AG04449 (cell line): Measurements from ENCODE around the gene EVA1A.

Source experiments
- CTCF ChIA-PET: fragments of 350-600 bp; formaldehyde crosslinking; extraction: SDS; loops from one replicate; lab custom pipeline; 2021; ENCODE audit warnings: antibody characterized with exemption; lab: Yijun Ruan, JAX
- POLR2A ChIA-PET: fragments of 400-600, 350-600 bp; formaldehyde crosslinking; extraction: SDS; loops from one replicate; lab custom pipeline; 2020; ENCODE audit warnings: antibody characterized with exemption, inconsistent platforms; lab: Yijun Ruan, JAX
- DNase-seq: peaks from one replicate; pipeline ENCODE4 v3.0.0-alpha.2; 2010; ENCODE audit warnings: low read depth, low spot score
- H3K4me3 ChIP-seq: 2 replicates; pipeline ENCODE4 v1.5.1; 2011; ENCODE audit warnings: low read depth, mild to moderate bottlenecking, control low read depth, low read length
- CTCF ChIP-seq: IDR thresholded peaks from one replicate; pipeline ENCODE4 v1.5.1; 2011; ENCODE audit warnings: mild to moderate bottlenecking, moderate library complexity, low read length, control low read depth, inconsistent platforms; ENCODE audit not compliant: insufficient read depth; ENCODE audit errors: missing control alignments

The EVA1A gene

GRCh38 chr2:75559680-75560021 lies 1.1 kb downstream of the EVA1A start:
- ChIA-PET POLR2A (interaction anchor here (1.1 to 4.0 kb wide), 2 partner anchors 46 to 49 kb away, joined by 7 to 53 read pairs; no protein-coding TSS in a partner anchor), CTCF (interaction anchor here (1.1 to 10.0 kb wide), 7 partner anchors 11 to 93 kb away, joined by 3 to 104 read pairs (median 7); no protein-coding TSS in a partner anchor)
- no peak for DNase-seq
- H3K4me3 ChIP-seq: peak overlapping the region; percentile 83
- TF ChIP-seq CTCF: no peak

GRCh38 chr2:75558786-75559679 lies 1.7 kb downstream of the EVA1A start:
- TF ChIP-seq CTCF: no peak
- no peak for DNase-seq
- ChIA-PET CTCF (interaction anchor here (1.1 to 10.0 kb wide), 5 partner anchors 12 to 93 kb away, joined by 3 to 104 read pairs (median 7); no protein-coding TSS in a partner anchor), POLR2A (interaction anchor here (4.0 kb wide), 1 partner anchor 47 kb away, joined by 53 read pairs; no protein-coding TSS in a partner anchor)
- peak overlapping the region; percentile 83 for H3K4me3 ChIP-seq

GRCh38 chr2:75558136-75558535 lies 2.6 kb downstream of the EVA1A start:
- no peak overlapping the region for H3K4me3 ChIP-seq
- ChIA-PET POLR2A (no interaction called here), CTCF (interaction anchor here (10.0 kb wide), 1 partner anchor 51 kb away, joined by 104 read pairs; no protein-coding TSS in a partner anchor)
- DNase-seq: no peak
- TF ChIP-seq CTCF: no peak

GRCh38 chr2:75557474-75558133 lies 3.1 kb downstream of the EVA1A start:
- ChIA-PET CTCF (interaction anchor here (1.0 to 10.0 kb wide), 2 partner anchors 52 to 91 kb away, joined by 3 to 104 read pairs; no protein-coding TSS in a partner anchor), POLR2A (no interaction called here)
- TF ChIP-seq CTCF: no peak
- no peak for DNase-seq
- no peak overlapping the region for H3K4me3 ChIP-seq

- CTCF ChIA-PET: interaction anchor here (0.8 to 10.0 kb wide), 8 partner anchors 8 to 92 kb away, joined by 3 to 104 read pairs (median 7); no protein-coding TSS in a partner anchor
- DNase-seq: no peak
Measured at GRCh38 chr2:75556679-75557366, 3.9 kb downstream of the EVA1A start.

More at GRCh38 chr2:75556679-75557366, 3.9 kb downstream of the EVA1A start:
- H3K4me3 ChIP-seq: no peak overlapping the region
- no peak for TF ChIP-seq CTCF
- POLR2A ChIA-PET: no interaction called here
